ENCODE data around the gene INSM1.
"Not testable (repeated sequence)": the region's sequence is repeated elsewhere in the genome, so short reads cannot be mapped to it uniquely, and the experiment has no call there.

INSM1 gene

GRCh38 chr20:20343932-20344331 is 24.0 kb upstream of the INSM1 start:
- Histone ChIP-seq H3K27me3 (replicated peaks; ENCODE audit: insufficient read depth, low read length) (no peaks in the 10 kb centered on the region), H3K4me1 (ENCODE audit: low read length) (no peaks in the 10 kb centered on the region), H3K79me2 (ENCODE audit: low read length) (no peaks in the 10 kb centered on the region), H3K27ac (ENCODE audit: low read length) (no peak overlapping the region), H3K9me2 (replicated peaks; ENCODE audit: insufficient read depth, low read length) (no peaks in the 10 kb centered on the region), H3K9ac (ENCODE audit: low read length) (no peak overlapping the region), H3K4me3 (ENCODE audit: low read length) (no peak overlapping the region), H3K4me2 (ENCODE audit: low read depth, low read length) (no peak overlapping the region), H4K20me1 (ENCODE audit: insufficient read depth, low read length) (no peaks in the 10 kb centered on the region), H3K9me3 (replicated peaks; ENCODE audit: insufficient read depth, low read length) (no peaks in the 10 kb centered on the region), H3F3A (ENCODE audit: insufficient read depth, low read length) (no peaks in the 10 kb centered on the region), H3K36me3 (replicated peaks; ENCODE audit: insufficient read depth, low read length) (no peaks in the 10 kb centered on the region), H2AFZ (ENCODE audit: low read length) (no peak overlapping the region)
- DNase-seq: no peak
- no peak for TF ChIP-seq EZH2phosphoT487 (IDR thresholded peaks at IDR 0.05; ENCODE audit: low read length)
- no peak for TF ChIP-seq EZH2 (optimal IDR thresholded peaks at IDR 0.05; ENCODE audit: low read depth, low read length)

- Histone ChIP-seq H3K36me3 (replicated peaks; ENCODE audit: insufficient read depth, low read length) (no peaks in the 10 kb centered on the region), H4K20me1 (ENCODE audit: insufficient read depth, low read length) (no peaks in the 10 kb centered on the region), H3K4me1 (ENCODE audit: low read length) (no peaks in the 10 kb centered on the region), H3K9me2 (replicated peaks; ENCODE audit: insufficient read depth, low read length) (no peaks in the 10 kb centered on the region), H3K4me2 (ENCODE audit: low read depth, low read length) (no peak overlapping the region), H3K27me3 (replicated peaks; ENCODE audit: insufficient read depth, low read length) (no peaks in the 10 kb centered on the region), H3F3A (ENCODE audit: insufficient read depth, low read length) (no peaks in the 10 kb centered on the region), H3K79me2 (ENCODE audit: low read length) (no peaks in the 10 kb centered on the region), H3K9ac (ENCODE audit: low read length) (no peak overlapping the region), H3K4me3 (ENCODE audit: low read length) (no peak overlapping the region), H3K27ac (ENCODE audit: low read length) (no peak overlapping the region), H3K9me3 (replicated peaks; ENCODE audit: insufficient read depth, low read length) (no peaks in the 10 kb centered on the region), H2AFZ (ENCODE audit: low read length) (no peak overlapping the region)
- TF ChIP-seq CTCF (IDR thresholded peaks at IDR 0.05; ENCODE audit: low read length): no peak
- no peak for TF ChIP-seq EZH2 (optimal IDR thresholded peaks at IDR 0.05; ENCODE audit: low read depth, low read length)
- no peak for TF ChIP-seq EZH2phosphoT487 (IDR thresholded peaks at IDR 0.05; ENCODE audit: low read length)
- DNase-seq: no peak
These were observed 23.4 kb upstream of the INSM1 start for GRCh38 chr20:20344476-20344875.

GRCh38 chr20:20353576-20353975 is 14.3 kb upstream of the INSM1 start:
- Histone ChIP-seq H3K27me3 (replicated peaks; ENCODE audit: insufficient read depth, low read length) (no peaks in the 10 kb centered on the region), H4K20me1 (ENCODE audit: insufficient read depth, low read length) (no peaks in the 10 kb centered on the region), H3K36me3 (replicated peaks; ENCODE audit: insufficient read depth, low read length) (no peaks in the 10 kb centered on the region), H3F3A (ENCODE audit: insufficient read depth, low read length) (peaks cover 5% of the 10 kb centered on the region; the same call in 1 of the 2 replicates), H3K9me2 (replicated peaks; ENCODE audit: insufficient read depth, low read length) (no peaks in the 10 kb centered on the region), H3K4me3 (ENCODE audit: low read length) (no peak overlapping the region), H2AFZ (ENCODE audit: low read length) (no peak overlapping the region), H3K4me2 (ENCODE audit: low read depth, low read length) (no peak overlapping the region), H3K9me3 (replicated peaks; ENCODE audit: insufficient read depth, low read length) (no peaks in the 10 kb centered on the region), H3K9ac (ENCODE audit: low read length) (no peak overlapping the region), H3K79me2 (ENCODE audit: low read length) (no peaks in the 10 kb centered on the region), H3K27ac (ENCODE audit: low read length) (no peak overlapping the region), H3K4me1 (ENCODE audit: low read length) (peaks cover 8% of the 10 kb centered on the region)
- no peak for TF ChIP-seq EZH2phosphoT487 (IDR thresholded peaks at IDR 0.05; ENCODE audit: low read length)
- no peak for TF ChIP-seq CTCF (IDR thresholded peaks at IDR 0.05; ENCODE audit: low read length)
- TF ChIP-seq EZH2 (optimal IDR thresholded peaks at IDR 0.05; ENCODE audit: low read depth, low read length): no peak
- DNase-seq: no peak

GRCh38 chr20:20355503-20355902 is 12.4 kb upstream of the INSM1 start:
- not testable (repeated sequence) for H3K9me3 ChIP-seq (replicated peaks; ENCODE audit: insufficient read depth, low read length); H3F3A ChIP-seq (ENCODE audit: insufficient read depth, low read length); H3K4me3 ChIP-seq (ENCODE audit: low read length); H3K9me2 ChIP-seq (replicated peaks; ENCODE audit: insufficient read depth, low read length); H3K36me3 ChIP-seq (replicated peaks; ENCODE audit: insufficient read depth, low read length); H3K4me2 ChIP-seq (ENCODE audit: low read depth, low read length); H2AFZ ChIP-seq (ENCODE audit: low read length); H3K27me3 ChIP-seq (replicated peaks; ENCODE audit: insufficient read depth, low read length); H3K9ac ChIP-seq (ENCODE audit: low read length); H3K27ac ChIP-seq (ENCODE audit: low read length); DNase-seq; H4K20me1 ChIP-seq (ENCODE audit: insufficient read depth, low read length); H3K79me2 ChIP-seq (ENCODE audit: low read length)
- peaks cover 17% of the 10 kb centered on the region for H3K4me1 ChIP-seq (ENCODE audit: low read length)

Data from MM.1S (cell line).